ENCODE data around the gene GMDS. TPM values are rescaled to one million over a fixed set of nuclear protein-coding genes. Genes with fewer than 3 reads are reported as not detected.

Gene GMDS
- total and polyA plus RNA-seq, 2 of the 8 experiments (the other 6 are each of a cell fraction or from before 2014, with no cell fraction given): 16.8 to 50.0 TPM

DNA sequence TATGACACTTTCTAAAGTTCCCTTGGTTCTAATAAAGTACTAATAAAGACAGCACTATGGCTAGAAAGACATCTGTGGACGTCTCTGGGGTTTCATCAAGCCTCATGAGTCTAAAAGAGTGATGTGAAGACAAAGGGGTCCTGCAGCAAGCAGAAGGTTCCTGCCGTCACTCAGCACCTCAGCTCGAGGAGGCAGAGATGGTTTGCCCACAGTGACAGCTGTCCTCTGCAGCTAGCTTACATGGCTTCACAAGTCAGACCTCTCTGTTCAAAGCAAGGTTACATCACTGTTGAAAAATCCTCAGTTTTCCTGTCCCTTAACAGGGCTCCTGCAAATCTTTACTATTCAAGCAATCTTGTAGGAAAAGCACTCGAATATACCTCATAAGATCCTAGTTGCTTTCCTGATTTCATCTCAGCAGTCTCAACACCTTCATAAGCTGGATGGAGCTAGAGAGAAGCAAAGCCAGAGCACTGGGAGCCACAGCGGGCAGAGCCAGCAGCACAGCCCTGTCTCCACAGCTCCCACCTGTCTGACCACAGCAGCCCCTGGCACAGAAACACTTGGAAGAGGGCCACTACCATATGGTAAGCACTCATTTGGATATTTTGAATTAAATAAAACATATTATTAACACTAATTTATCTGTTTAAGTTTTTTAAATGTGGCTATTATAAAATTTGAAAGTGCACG lies 202.3 kb downstream of the GMDS start:
- 92% methylated on average over 6 of the region's 6 CpGs; no CpG with 5 or more reads in 1 of the 2 experiments for WGBS, 2 experiments (ENCODE audit: extremely low coverage in 1 of 2, insufficient coverage in 1 of 2, insufficient read length in 1 of 2, insufficient replicate concordance in 2 of 2, low coverage in 1 of 2, low lambda C conversion rate in 2 of 2, missing lambda C conversion rate in 1 of 2)

More for the DNA sequence above, 202.3 kb downstream of the GMDS start:
- Histone ChIP-seq H4K5ac (ENCODE audit: insufficient read length, low read depth, low read length) (no peak overlapping the region), H3K4me1 (replicated peaks in 1 of 4; ENCODE audit: control insufficient read depth in 3 of 4, insufficient read depth in 4 of 4, low read length in 3 of 4) (no peaks in the 10 kb centered on the region), H2AK5ac (ENCODE audit: low read depth, low read length) (no peak overlapping the region), H3K4me3 (ENCODE audit: extremely low read depth in 1 of 4, insufficient read depth in 2 of 4, low read depth in 3 of 4, low read length in 4 of 4) (no peak overlapping the region), H3K56ac (replicated peaks; ENCODE audit: insufficient read length, low read depth, low read length) (no peak overlapping the region), H2BK120ac (replicated peaks; ENCODE audit: low read depth, low read length) (no peak overlapping the region), H3K23me2 (ENCODE audit: low read depth, low read length) (no peaks in the 10 kb centered on the region), H3K79me2 (ENCODE audit: control insufficient read depth in 1 of 2, insufficient read depth in 2 of 2, low read length in 2 of 2) (no peaks in the 10 kb centered on the region; a peak in 1 of 4 replicates), H3K4me2 (ENCODE audit: insufficient read depth in 1 of 2, low read depth in 2 of 2, low read length in 2 of 2) (no peak overlapping the region), H4K20me1 (replicated peaks in 1 of 2; ENCODE audit: control insufficient read depth in 1 of 2, insufficient read depth in 2 of 2, low read length in 2 of 2) (peaks cover 0 to 3% of the 10 kb centered on the region in 2 experiments), H3K23ac (ENCODE audit: insufficient read length) (no peak overlapping the region), H3K4ac (replicated peaks; ENCODE audit: insufficient read length, low read depth, low read length) (no peak overlapping the region), H3K36me3 (ENCODE audit: control insufficient read depth in 2 of 4, insufficient read depth in 4 of 4, low read length in 3 of 4) (no peaks in the 10 kb centered on the region), H3K27ac (ENCODE audit: low read depth, low read length) (no peak overlapping the region), H3K18ac (ENCODE audit: extremely low read depth, low read length) (no peak overlapping the region), H3K14ac (ENCODE audit: insufficient read length) (no peak overlapping the region), H2BK15ac (ENCODE audit: low read length) (no peak overlapping the region), H3K27me3 (replicated peaks in 1 of 4; ENCODE audit: control insufficient read depth in 3 of 4, extremely low read depth in 1 of 4, insufficient read depth in 3 of 4, low read length in 3 of 4) (no peaks in the 10 kb centered on the region), H3K9ac (replicated peaks in 1 of 4; ENCODE audit: extremely low read depth in 1 of 4, low read depth in 3 of 4, low read length in 3 of 4) (no peak overlapping the region), H2BK20ac (ENCODE audit: low read length) (no peak overlapping the region), H3K9me3 (ENCODE audit: insufficient read depth in 2 of 2, low read depth in 1 of 2, low read length in 1 of 2) (no peaks in the 10 kb centered on the region), H2BK5ac (ENCODE audit: low read depth, low read length) (no peak overlapping the region), H3K79me1 (ENCODE audit: low read depth, low read length) (no peaks in the 10 kb centered on the region), H2BK12ac (ENCODE audit: low read depth, low read length) (peak overlapping the region; percentile 64; the same call in 1 of the 2 replicates), H4K8ac (ENCODE audit: extremely low read depth, insufficient read depth, low read length) (no peak overlapping the region), H4K91ac (replicated peaks; ENCODE audit: insufficient read length, low read length) (no peak overlapping the region), H2AFZ (ENCODE audit: low read length) (no peak overlapping the region)
- POLR2A ChIA-PET (ENCODE audit: partially characterized antibody): no interaction called here
- TF ChIP-seq EGR1 (IDR thresholded peaks at IDR 0.05; ENCODE audit: borderline replicate concordance, low read depth, low read length) (no peak), BCL11A (IDR thresholded peaks at IDR 0.05; ENCODE audit: low read depth in 2 of 2, low read length in 2 of 2) (no peak)
- DNase-seq (ENCODE audit: low read depth in 1 of 2, low spot score in 2 of 2) (no peak), FAIRE-seq (no peak)
- CTCF ChIA-PET (ENCODE audit: partially characterized antibody): interaction anchor here (1.2 kb wide), 1 partner anchor 8 kb away, joined by 3 read pairs; no protein-coding TSS in a partner anchor
